Activated naive CD8-positive, alpha-beta T cell treated with anti-CD3 and anti-CD28 coated beads for 36 hours (primary cell): ENCODE results near the gene IL17D. TPM values are rescaled to one million over a fixed set of nuclear protein-coding genes. Genes with fewer than 3 reads are reported as not detected.

Experiments
- DNase-seq: peaks from one replicate; pipeline ENCODE4 v3.0.0; 2021
- H3K27ac Mint-ChIP-seq: one replicate; pipeline ENCODE4 v1.8.0; 2022; ENCODE audit warnings: mild to moderate bottlenecking, moderate library complexity, mixed read lengths
- H3K27me3 Mint-ChIP-seq: one replicate; pipeline ENCODE4 v1.8.0; 2022; ENCODE audit warnings: mild to moderate bottlenecking, mixed read lengths
- H3K36me3 Mint-ChIP-seq: one replicate; pipeline ENCODE4 v1.8.0; 2021; ENCODE audit warnings: mild to moderate bottlenecking, mixed read lengths
- H3K4me1 Mint-ChIP-seq: one replicate; pipeline ENCODE4 v1.8.0; 2021; ENCODE audit warnings: mixed read lengths
- H3K4me3 Mint-ChIP-seq: one replicate; pipeline ENCODE4 v1.8.0; 2022; ENCODE audit warnings: mild to moderate bottlenecking, moderate library complexity, mixed read lengths
- H3K9me3 Mint-ChIP-seq: one replicate; pipeline ENCODE4 v1.8.0; 2022; ENCODE audit warnings: mixed read lengths
- total RNA-seq, 2 experiments: library from RNA; stranded (reverse); gene quantifications; one replicate each; pipeline ENCODE4 v1.2.3, GENCODE V29; 2021

The IL17D gene
- total RNA-seq, 2 experiments from 2014 or later = 0.78 to 0.88 TPM

DNA sequence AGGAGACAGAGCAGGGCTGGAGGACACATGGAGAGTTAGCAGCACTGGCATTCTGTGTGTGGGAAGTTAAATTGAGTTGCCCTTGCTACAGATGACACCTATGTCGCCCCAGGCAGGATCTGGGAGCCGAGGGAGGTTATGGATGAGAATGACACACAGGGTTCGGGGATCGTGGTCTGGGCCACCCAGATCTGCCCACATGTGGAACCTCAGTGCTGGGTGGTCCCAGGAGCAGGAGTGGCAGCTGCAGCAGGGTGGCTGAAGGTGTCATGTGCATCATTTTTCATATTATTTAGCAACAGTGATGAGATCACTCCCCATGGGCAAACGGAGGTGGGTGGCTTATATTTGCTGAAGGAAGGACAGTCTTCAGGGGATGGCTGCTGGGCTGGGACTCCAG is 3.2 kb downstream of the IL17D start:
- Mint-ChIP-seq H3K36me3 (no peaks in the 10 kb centered on the region), H3K9me3 (no peaks in the 10 kb centered on the region), H3K27ac (no peak overlapping the region), H3K4me3 (no peak overlapping the region), H3K4me1 (peaks cover 15% of the 10 kb centered on the region), H3K27me3 (peaks cover 4% of the 10 kb centered on the region)
- DNase-seq = no peak

DNA sequence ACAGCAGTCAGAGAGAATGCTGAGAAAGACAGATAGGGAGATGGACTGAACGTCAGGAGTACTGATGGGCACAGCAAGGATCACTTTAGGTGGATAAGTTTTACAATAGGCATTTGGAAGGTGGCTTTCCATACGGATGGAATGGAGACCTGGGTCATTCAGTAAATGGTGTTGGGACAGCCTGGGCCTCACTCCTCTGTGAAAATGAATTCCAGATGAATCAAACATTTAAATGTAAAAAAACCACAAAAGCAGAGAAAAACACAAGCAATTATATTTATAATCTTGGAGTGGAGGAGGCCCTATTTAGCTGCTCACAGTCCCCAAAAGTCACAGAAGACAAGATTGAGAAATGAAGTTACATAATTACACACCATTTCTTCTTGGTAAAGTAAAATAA is 4.7 kb downstream of the IL17D start:
- Mint-ChIP-seq H3K4me3 (no peak overlapping the region), H3K9me3 (no peaks in the 10 kb centered on the region), H3K4me1 (peaks cover 9% of the 10 kb centered on the region), H3K36me3 (no peaks in the 10 kb centered on the region), H3K27me3 (peaks cover 13% of the 10 kb centered on the region), H3K27ac (no peak overlapping the region)
- DNase-seq = no peak

DNA sequence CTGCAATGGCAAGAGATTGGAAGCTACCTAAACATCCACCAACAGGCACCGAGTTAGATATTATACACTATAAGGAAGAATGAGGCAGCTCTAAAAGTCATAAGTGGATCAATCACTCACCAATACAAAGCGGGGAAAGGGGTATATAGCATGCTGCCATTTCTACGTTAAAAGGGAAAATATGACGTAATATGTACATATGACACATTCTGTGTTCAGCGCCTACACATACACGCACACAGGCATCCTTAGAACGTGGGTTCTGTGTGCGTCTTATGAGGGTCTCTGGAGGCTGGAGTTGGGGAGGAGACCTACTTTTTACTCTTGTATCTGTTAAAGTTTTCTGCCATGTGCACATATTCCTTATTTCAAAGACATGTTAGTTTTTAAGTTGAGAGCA is 5.9 kb downstream of the IL17D start:
- DNase-seq = no peak
- H3K4me3 Mint-ChIP-seq = no peak overlapping the region
- H3K27me3 Mint-ChIP-seq = peaks cover 18% of the 10 kb centered on the region
- no peaks in the 10 kb centered on the region for H3K36me3 Mint-ChIP-seq
- H3K27ac Mint-ChIP-seq = no peak overlapping the region
- peaks cover 9% of the 10 kb centered on the region for H3K4me1 Mint-ChIP-seq
- H3K9me3 Mint-ChIP-seq = no peaks in the 10 kb centered on the region

DNA sequence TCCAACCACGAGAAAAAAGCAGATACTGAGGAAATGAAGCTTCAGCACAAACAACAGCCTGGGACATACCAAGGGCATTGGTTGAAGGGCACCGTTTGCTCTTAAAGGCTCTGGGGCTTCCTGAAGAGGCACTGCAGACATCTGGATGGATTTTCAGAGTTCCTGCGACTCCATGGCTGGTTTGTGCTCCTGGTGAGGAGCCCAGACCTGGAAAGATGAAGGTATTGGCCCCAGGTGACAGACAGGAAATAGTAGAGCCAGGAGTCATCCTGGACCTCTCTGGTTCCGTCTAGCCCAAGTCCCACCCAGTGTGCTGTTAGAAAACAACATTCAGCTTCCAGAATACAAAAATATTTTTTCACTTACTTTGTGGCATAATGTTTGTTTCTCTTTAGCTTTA is 6.3 kb downstream of the IL17D start:
- no peaks in the 10 kb centered on the region for H3K36me3 Mint-ChIP-seq
- DNase-seq = no peak
- no peaks in the 10 kb centered on the region for H3K9me3 Mint-ChIP-seq
- peaks cover 18% of the 10 kb centered on the region for H3K27me3 Mint-ChIP-seq
- no peak overlapping the region for H3K27ac Mint-ChIP-seq
- H3K4me3 Mint-ChIP-seq = no peak overlapping the region
- peaks cover 9% of the 10 kb centered on the region for H3K4me1 Mint-ChIP-seq

DNA sequence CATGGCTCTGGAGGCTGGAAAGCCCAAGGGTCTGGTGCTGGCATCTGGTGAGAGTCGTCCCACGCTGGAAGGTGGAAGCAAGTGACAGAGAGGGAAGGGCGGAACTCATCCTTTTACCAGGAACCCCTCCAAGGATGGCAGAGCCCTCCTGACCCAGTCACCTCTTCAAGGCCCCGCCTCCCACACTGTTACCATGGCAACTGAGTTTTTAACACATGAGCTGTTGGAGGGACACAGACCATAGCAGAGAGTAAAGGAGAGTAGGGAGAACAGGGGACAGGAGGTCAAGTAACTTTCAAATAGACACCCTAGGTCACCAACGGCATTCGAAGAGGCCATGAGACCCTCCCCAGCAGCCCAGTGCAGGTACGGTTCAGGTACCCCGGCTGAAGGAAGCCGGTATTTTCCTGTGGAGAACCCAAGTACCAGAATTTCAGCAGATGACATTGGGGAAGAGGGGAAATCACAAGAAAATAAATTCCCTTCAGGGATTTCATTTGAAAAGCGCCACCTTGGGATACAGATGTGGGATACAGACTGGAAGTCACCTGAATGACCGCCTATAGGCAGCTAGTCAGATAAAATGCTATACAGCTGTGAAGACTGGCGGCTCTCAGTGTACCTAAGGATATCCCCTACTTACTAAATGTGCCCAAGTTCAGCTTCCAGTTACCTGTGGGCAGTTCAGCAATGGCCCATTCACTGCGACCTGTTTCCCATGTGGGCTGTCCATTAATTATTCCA is 8.0 kb downstream of the IL17D start:
- Mint-ChIP-seq H3K9me3 (no peaks in the 10 kb centered on the region), H3K36me3 (no peaks in the 10 kb centered on the region), H3K27me3 (peaks cover 18% of the 10 kb centered on the region), H3K27ac (no peak overlapping the region), H3K4me1 (peaks cover 9% of the 10 kb centered on the region), H3K4me3 (no peak overlapping the region)
- DNase-seq = no peak

DNA sequence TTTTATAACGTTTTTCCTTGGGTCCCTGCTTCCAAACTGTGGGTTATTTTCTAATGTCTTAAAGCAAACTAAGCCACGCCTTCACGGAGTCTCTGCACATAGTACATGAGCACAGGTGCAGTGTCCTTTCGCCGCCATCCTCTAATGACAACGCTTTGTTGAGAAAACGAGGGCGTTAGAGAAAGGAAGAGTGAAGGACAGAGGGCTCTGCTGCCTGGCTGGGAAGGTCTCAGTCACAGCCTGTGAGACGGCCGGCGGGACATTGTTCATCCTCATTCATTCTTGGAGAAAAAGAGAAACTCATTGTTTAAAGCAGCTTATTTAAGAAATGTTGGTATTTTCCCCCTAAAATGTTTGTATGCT is 9.5 kb downstream of the IL17D start:
- Mint-ChIP-seq H3K27ac (no peak overlapping the region), H3K4me1 (peaks cover 9% of the 10 kb centered on the region), H3K9me3 (no peaks in the 10 kb centered on the region), H3K36me3 (no peaks in the 10 kb centered on the region), H3K4me3 (no peak overlapping the region), H3K27me3 (peaks cover 18% of the 10 kb centered on the region)
- DNase-seq = no peak

DNA sequence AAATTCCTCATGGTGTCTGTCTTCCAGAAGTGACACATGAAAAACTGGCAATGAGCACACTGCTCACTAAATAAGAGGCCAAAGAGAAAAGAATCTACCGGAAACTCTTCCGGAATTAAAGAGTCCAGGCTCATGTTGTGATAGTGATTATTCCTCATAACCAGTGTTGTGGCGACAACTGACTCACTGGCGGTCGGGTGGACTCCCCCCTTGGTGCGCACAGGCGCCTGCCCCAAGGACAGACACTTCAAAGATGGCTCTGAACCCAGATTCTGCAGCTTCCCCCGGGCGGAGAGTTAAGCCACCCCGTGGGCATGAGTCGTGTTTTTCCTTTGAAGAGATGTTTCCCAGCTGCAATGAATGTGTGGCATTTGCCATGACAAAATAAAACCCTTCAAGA is 10.3 kb downstream of the IL17D start:
- DNase-seq = no peak
- Mint-ChIP-seq H3K9me3 (no peaks in the 10 kb centered on the region), H3K27me3 (peaks cover 18% of the 10 kb centered on the region), H3K36me3 (no peaks in the 10 kb centered on the region), H3K4me3 (no peak overlapping the region), H3K27ac (no peak overlapping the region), H3K4me1 (peaks cover 9% of the 10 kb centered on the region)

DNA sequence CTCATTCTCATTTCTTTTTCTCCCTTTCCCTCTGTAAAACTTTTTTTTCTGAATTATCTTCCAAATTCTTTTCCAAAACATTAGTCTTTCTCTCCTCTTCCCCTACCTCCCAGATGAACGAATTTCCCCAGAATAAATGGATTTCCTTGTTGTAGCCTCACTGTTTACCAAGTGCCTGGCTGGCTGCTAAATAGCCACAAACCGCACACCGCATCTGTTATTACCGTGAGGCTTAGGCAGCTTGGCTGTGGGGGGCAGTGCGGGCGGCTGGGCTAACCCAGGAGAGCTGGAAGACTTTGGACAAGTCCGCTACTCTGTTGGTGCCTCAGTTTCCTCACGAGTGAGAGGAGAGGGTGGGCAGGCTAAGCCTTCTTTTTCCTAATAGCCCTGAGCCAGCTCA is 10.7 kb downstream of the IL17D start:
- no peaks in the 10 kb centered on the region for H3K36me3 Mint-ChIP-seq
- no peak overlapping the region for H3K27ac Mint-ChIP-seq
- no peak for DNase-seq
- H3K27me3 Mint-ChIP-seq = peaks cover 18% of the 10 kb centered on the region
- no peak overlapping the region for H3K4me3 Mint-ChIP-seq
- H3K4me1 Mint-ChIP-seq = peaks cover 8% of the 10 kb centered on the region
- H3K9me3 Mint-ChIP-seq = no peaks in the 10 kb centered on the region

DNA sequence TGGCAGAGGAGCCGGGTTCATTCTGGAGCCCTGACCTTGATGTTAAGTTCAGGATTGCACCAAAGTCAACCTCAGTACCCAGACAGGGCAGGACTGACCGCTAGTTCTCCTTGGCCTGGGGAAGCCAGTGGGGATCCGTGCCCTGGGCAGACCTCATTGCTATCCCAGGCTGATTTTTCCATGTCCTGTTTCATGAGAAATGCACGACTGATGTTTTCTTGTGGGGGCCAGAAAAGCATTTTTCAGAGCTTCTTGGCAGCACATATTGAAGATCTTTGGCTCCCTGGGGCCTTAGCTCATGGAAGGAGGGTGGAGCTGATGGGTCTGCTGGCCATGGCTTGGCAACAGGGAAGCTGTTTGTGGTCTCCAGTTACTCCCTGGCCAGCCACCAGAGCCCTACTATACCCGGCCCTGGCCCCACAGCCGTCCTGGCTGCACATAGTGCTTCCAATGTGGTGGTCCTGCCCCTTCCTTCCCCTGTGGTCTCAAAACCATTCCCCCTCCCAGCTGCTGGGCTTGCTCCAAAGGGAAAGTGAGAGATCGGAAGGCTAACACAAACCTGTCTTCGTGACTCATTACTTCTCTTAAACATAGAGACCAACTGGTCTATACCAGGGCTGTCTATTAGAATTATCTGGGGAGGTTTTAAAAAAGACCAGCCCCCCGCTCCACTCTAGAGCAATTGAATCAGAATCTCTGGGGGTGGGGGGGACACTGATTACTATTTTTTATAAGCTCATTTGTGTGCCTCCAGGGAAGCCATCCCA is 11.2 kb downstream of the IL17D start:
- Mint-ChIP-seq H3K4me1 (peaks cover 6% of the 10 kb centered on the region), H3K27me3 (peaks cover 18% of the 10 kb centered on the region), H3K36me3 (no peaks in the 10 kb centered on the region), H3K4me3 (no peak overlapping the region), H3K27ac (no peak overlapping the region), H3K9me3 (no peaks in the 10 kb centered on the region)
- no peak for DNase-seq

DNA sequence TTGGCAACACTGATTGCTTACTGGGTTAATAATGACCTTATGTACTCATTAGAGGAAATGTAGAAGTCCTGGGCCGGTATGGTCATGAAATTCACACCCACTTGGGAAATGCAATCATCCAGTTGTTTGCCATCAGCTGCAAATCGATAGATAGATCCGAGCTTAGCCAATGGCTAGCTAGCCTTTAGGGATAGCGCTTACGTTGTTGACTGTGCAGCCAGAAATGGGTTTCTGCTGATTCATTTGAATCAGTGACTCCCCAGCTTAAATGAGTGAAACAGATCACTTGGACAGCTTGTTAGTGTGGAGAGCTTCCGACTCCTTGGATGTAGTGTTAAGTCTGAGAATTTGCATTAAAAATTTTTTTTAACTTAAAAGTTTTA is 11.8 kb downstream of the IL17D start:
- Mint-ChIP-seq H3K4me1 (peaks cover 6% of the 10 kb centered on the region), H3K27ac (no peak overlapping the region), H3K36me3 (no peaks in the 10 kb centered on the region), H3K27me3 (peaks cover 18% of the 10 kb centered on the region), H3K9me3 (no peaks in the 10 kb centered on the region), H3K4me3 (no peak overlapping the region)
- DNase-seq = no peak

DNA sequence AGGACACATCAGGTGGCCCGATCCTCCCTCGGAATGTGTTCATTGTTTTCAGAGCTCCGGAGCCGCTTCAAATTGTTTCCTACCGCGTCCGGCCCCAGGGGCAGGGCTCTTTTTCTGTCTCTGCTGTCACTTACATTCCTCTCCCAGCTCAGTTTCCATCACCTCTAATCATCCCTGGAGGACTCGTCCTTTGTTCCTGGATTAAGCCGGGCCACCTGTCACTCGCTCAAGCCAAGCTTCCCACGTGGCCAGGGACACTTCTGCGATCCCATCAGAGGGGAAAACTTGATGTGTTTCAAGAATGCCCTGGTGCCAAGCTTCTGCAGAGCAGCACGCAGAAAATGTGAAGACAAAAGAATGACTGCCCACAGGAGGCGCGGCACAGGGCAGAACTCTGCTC is 13.5 kb downstream of the IL17D start:
- H3K4me3 Mint-ChIP-seq = no peak overlapping the region
- H3K27ac Mint-ChIP-seq = no peak overlapping the region
- H3K4me1 Mint-ChIP-seq = peaks cover 5% of the 10 kb centered on the region
- H3K27me3 Mint-ChIP-seq = peaks cover 14% of the 10 kb centered on the region
- no peaks in the 10 kb centered on the region for H3K9me3 Mint-ChIP-seq
- no peak for DNase-seq
- H3K36me3 Mint-ChIP-seq = no peaks in the 10 kb centered on the region

DNA sequence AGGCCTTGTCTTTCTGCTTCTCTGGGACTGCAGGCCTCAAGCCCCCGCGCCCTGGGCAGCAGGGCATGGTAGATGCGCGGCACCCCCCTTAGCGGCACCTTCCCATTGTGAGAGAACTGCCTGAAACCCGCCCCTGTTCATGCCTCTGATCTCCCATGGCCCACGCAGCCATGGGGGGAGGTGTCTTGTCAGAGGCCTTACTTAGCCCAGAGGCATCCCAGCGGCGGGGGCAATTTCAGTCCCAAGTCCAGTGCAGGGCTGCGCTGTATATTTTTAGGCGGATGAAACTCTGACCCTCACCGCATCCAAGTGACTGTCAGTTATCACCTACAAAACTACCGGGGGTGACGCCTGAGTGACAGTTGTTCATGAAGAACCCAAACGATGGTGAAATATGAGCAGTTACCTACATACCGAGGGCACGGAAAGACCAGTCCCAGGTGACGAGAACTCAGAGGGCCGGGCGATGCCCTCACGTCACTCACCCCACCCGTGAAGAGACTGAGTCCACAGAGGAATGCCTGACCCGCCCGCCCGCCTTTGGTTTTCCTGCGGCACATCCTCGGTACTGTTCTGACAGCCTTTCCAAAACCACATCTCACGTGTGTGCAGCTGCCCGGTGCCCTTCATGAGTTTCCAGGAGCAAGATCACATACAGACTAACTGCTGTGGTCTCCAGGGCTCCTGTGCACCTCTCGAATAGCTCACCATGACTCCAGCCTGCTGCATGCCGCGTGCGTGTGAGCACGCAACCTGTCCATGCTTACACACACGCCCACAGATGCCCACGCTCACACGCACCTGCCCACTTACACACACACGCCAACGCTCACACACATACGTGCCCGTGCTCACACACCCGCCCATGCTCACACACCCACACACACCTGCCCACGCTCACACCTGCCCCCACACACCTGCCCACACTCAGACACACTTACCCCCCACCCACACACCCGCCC is 14.4 kb downstream of the IL17D start:
- H3K27ac Mint-ChIP-seq = no peak overlapping the region
- no peaks in the 10 kb centered on the region for H3K9me3 Mint-ChIP-seq

DNA sequence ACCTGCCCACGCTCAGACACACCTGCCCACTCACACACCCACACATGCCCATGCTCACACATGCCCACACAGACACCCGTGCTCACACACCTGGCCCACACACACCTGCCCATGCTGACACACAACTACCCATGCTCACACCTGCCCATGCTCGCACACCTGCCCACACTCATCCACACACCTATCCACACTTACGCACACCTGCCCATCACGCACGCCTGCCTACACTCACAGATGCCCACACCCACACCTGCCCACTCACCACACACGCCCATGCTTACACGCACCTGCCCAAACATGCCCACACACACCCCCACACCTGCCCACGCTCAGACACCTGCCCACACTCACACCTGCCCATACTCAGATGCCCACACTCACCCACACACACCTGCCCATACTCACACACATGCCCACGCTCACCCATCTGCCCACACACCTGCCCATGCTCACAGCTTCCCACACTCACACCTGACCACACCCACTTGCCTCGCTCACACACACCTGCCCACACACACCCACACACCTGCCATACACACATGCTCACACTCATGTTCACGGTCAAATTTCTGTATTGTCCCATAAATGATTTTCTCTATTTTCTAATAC is 15.6 kb downstream of the IL17D start:
- H3K27me3 Mint-ChIP-seq = peaks cover 11% of the 10 kb centered on the region
- no peak overlapping the region for H3K4me3 Mint-ChIP-seq
- peaks cover 11% of the 10 kb centered on the region for H3K4me1 Mint-ChIP-seq
- H3K27ac Mint-ChIP-seq = no peak overlapping the region
- no peaks in the 10 kb centered on the region for H3K9me3 Mint-ChIP-seq
- no peak for DNase-seq
- H3K36me3 Mint-ChIP-seq = peaks cover 2% of the 10 kb centered on the region

More for the DNA sequence above, 14.4 kb downstream of the IL17D start:
- Mint-ChIP-seq H3K4me3 (no peak overlapping the region), H3K4me1 (peaks cover 10% of the 10 kb centered on the region), H3K36me3 (peaks cover 2% of the 10 kb centered on the region), H3K27me3 (peaks cover 15% of the 10 kb centered on the region)
- DNase-seq = no peak

DNA sequence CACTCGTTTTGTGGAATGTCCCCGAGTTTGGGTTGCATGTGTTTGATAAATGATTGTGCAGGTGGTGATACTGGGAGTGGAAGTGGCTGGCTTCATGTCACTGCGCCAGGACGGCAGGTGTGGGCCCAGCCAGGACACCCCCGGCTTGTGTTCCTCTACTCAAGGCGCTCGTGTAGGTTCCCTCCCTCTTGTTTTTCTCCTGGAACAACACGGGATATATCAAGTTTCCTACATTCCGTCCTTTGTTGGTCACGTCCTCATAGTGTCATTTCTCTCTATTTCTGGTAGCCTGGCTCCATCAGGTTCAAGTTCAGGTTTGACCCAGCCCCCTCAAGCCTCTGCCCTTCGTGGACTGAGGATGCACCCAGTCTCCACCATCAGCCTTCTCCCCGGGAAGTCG is 16.3 kb downstream of the IL17D start:
- Mint-ChIP-seq H3K9me3 (no peaks in the 10 kb centered on the region), H3K27ac (no peak overlapping the region), H3K27me3 (peaks cover 9% of the 10 kb centered on the region), H3K36me3 (peaks cover 2% of the 10 kb centered on the region), H3K4me3 (no peak overlapping the region), H3K4me1 (peaks cover 11% of the 10 kb centered on the region)
- DNase-seq = no peak

DNA sequence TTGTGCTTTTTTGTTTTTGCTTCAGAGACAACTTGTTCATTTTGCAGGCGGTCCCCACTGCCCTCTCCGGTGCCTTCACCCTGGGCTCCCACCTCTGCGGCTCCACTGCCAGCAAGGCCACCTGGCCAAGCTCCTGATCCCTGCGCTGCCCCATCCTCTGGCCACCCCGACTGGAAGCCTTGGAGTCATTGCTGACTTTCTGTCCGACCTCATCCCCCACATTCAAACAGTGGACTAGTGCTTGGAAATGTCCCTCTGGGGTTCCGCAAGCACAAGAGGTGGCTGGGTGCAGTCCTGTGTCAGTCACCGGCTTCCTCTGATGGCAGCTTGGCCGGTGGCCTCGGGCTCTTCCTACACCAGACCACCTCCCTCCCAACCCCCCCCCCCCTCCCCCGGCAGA is 17.0 kb downstream of the IL17D start:
- peaks cover 9% of the 10 kb centered on the region for H3K27me3 Mint-ChIP-seq
- peaks cover 2% of the 10 kb centered on the region for H3K36me3 Mint-ChIP-seq
- peaks cover 11% of the 10 kb centered on the region for H3K4me1 Mint-ChIP-seq
- H3K4me3 Mint-ChIP-seq = no peak overlapping the region
- no peak overlapping the region for H3K27ac Mint-ChIP-seq
- H3K9me3 Mint-ChIP-seq = no peaks in the 10 kb centered on the region
- DNase-seq = no peak
